H1 (cell line): ENCODE results near the gene DKKL1. TPM values are rescaled to one million over a fixed set of nuclear protein-coding genes. Genes with fewer than 3 reads are reported as not detected.
A peak's percentile ranks its signal among the peaks of the same experiment; 100 is the strongest.

Source experiments
- CTCF ChIA-PET: fragments of 300-600 bp; sonication (Branson Sonifier 250); formaldehyde crosslinking; loops from one replicate; lab custom pipeline; 2021; ENCODE audit not compliant: partially characterized antibody; lab: Charles Lee
- POLR2A ChIA-PET: fragments of 300-600 bp; sonication (Branson Sonifier 250); formaldehyde crosslinking; loops from one replicate; lab custom pipeline; 2021; ENCODE audit warnings: inconsistent platforms; ENCODE audit not compliant: partially characterized antibody; lab: Charles Lee
- DNase-seq, 2 experiments: peaks; one replicate each; pipeline versions ENCODE4 v3.0.0 to v3.0.0-alpha.2; 2010 to 2022; ENCODE audit warnings: low spot score in 2 of 2, low read depth in 1 of 2, mixed read lengths in 1 of 2
- FAIRE-seq: peaks from 2 replicates; lab custom pipeline; 2011; peaks lifted over from hg19 to GRCh38; lab: Jason Lieb, UNC
- H2AFZ ChIP-seq: 2 replicates; pipeline ENCODE4 v1.8.1; 2012; ENCODE audit warnings: low read length, inconsistent platforms
- H2AK5ac ChIP-seq: 2 replicates; pipeline ENCODE4 v1.6.1; 2013; ENCODE audit warnings: low read depth, low read length
- H2BK120ac ChIP-seq: replicated peaks from 2 replicates; pipeline ENCODE3; 2013; ENCODE audit warnings: low read depth, low read length, inconsistent platforms
- H2BK12ac ChIP-seq: 2 replicates; pipeline ENCODE4 v1.6.1; 2013; ENCODE audit warnings: low read depth, low read length
- H2BK15ac ChIP-seq: 2 replicates; pipeline ENCODE4 v1.6.1; 2013; ENCODE audit warnings: low read length
- H2BK20ac ChIP-seq: 2 replicates; pipeline ENCODE4 v1.6.1; 2013; ENCODE audit warnings: low read length
- H2BK5ac ChIP-seq: 2 replicates; pipeline ENCODE4 v1.6.1; 2013; ENCODE audit warnings: low read depth, low read length
- H3K14ac ChIP-seq: 2 replicates; pipeline ENCODE4 v1.6.1; 2013; ENCODE audit warnings: inconsistent platforms; ENCODE audit not compliant: insufficient read length
- H3K18ac ChIP-seq: 2 replicates; pipeline ENCODE4 v1.6.1; 2013; ENCODE audit warnings: low read length; ENCODE audit errors: extremely low read depth
- H3K23ac ChIP-seq: 2 replicates; pipeline ENCODE4 v1.6.1; 2013; ENCODE audit warnings: inconsistent platforms; ENCODE audit not compliant: insufficient read length
- H3K23me2 ChIP-seq: 2 replicates; pipeline ENCODE4 v1.6.1; 2013; ENCODE audit warnings: low read depth, low read length
- H3K27ac ChIP-seq: 2 replicates; pipeline ENCODE4 v1.6.1; 2011; ENCODE audit warnings: low read depth, low read length, inconsistent platforms
- H3K27me3 ChIP-seq, 4 experiments: replicated peaks in 1 of 4; 1 replicate in 1 of 4; 2 replicates in 3 of 4; pipeline versions ENCODE4 v1.6.1 to v1.8.1; 2011 to 2013; ENCODE audit warnings: low read length in 3 of 4, mild to moderate bottlenecking in 3 of 4, inconsistent platforms in 2 of 4, mixed read lengths in 2 of 4, moderate library complexity in 1 of 4; ENCODE audit not compliant: control insufficient read depth in 3 of 4, insufficient read depth in 3 of 4; ENCODE audit errors: extremely low read depth in 1 of 4
- H3K36me3 ChIP-seq, 4 experiments: 2 replicates each; pipeline versions ENCODE4 v1.6.1 to v1.8.1; 2011 to 2013; ENCODE audit warnings: mild to moderate bottlenecking in 4 of 4, low read length in 3 of 4, moderate library complexity in 2 of 4, control low read depth in 1 of 4, inconsistent platforms in 1 of 4; ENCODE audit not compliant: insufficient read depth in 4 of 4, control insufficient read depth in 2 of 4
- H3K4ac ChIP-seq: replicated peaks from 2 replicates; pipeline ENCODE3; 2013; ENCODE audit warnings: low read length, low read depth, mixed read lengths, inconsistent platforms; ENCODE audit not compliant: insufficient read length
- H3K4me1 ChIP-seq, 4 experiments: replicated peaks in 1 of 4; 1 replicate in 1 of 4; 2 replicates in 3 of 4; pipeline versions ENCODE4 v1.6.1 to v1.8.1; 2011 to 2013; ENCODE audit warnings: low read length in 3 of 4, inconsistent platforms in 2 of 4, mixed read lengths in 1 of 4; ENCODE audit not compliant: insufficient read depth in 4 of 4, control insufficient read depth in 3 of 4
- H3K4me2 ChIP-seq, 2 experiments: 2 replicates each; pipeline versions ENCODE4 v1.6.1 to v1.8.1; 2011 to 2013; ENCODE audit warnings: low read depth in 2 of 2, low read length in 2 of 2, control low read depth in 1 of 2, inconsistent platforms in 1 of 2, mild to moderate bottlenecking in 1 of 2; ENCODE audit not compliant: insufficient read depth in 1 of 2
- H3K4me3 ChIP-seq, 4 experiments: fragments of 200-600, 300-600 bp in 1 of 4; sonication (generic), shearing (Covaris generic), sonication (Bioruptor Twin) in 1 of 4; 2 replicates each; pipeline versions ENCODE4 v1.5.1 to v1.8.1; 2011 to 2016; ENCODE audit warnings: low read length in 4 of 4, low read depth in 3 of 4, control low read depth in 2 of 4, inconsistent platforms in 2 of 4, mild to moderate bottlenecking in 2 of 4, mixed read lengths in 1 of 4, moderate library complexity in 1 of 4; ENCODE audit not compliant: insufficient read depth in 2 of 4; ENCODE audit errors: extremely low read depth in 1 of 4
- H3K56ac ChIP-seq: replicated peaks from 2 replicates; pipeline ENCODE3; 2013; ENCODE audit warnings: low read depth, mild to moderate bottlenecking, mixed read lengths, low read length, inconsistent platforms; ENCODE audit not compliant: insufficient read length
- H3K79me1 ChIP-seq: 2 replicates; pipeline ENCODE4 v1.6.1; 2013; ENCODE audit warnings: low read depth, low read length, control low read depth
- H3K79me2 ChIP-seq, 2 experiments: 2 replicates each; pipeline versions ENCODE4 v1.6.1 to v1.8.1; 2012 to 2013; ENCODE audit warnings: low read length in 2 of 2, mild to moderate bottlenecking in 2 of 2, inconsistent platforms in 1 of 2; ENCODE audit not compliant: insufficient read depth in 2 of 2, control insufficient read depth in 1 of 2
- H3K9ac ChIP-seq, 4 experiments: replicated peaks in 1 of 4; 1 replicate in 1 of 4; 2 replicates in 3 of 4; pipeline versions ENCODE4 v1.6.1 to v1.8.1; 2011 to 2013; ENCODE audit warnings: low read depth in 3 of 4, low read length in 3 of 4, control low read depth in 2 of 4, mild to moderate bottlenecking in 2 of 4, moderate library complexity in 2 of 4, inconsistent platforms in 1 of 4; ENCODE audit errors: extremely low read depth in 1 of 4
- H3K9me3 ChIP-seq, 2 experiments: 2 replicates each; pipeline versions ENCODE4 v1.6.1 to v1.8.1; 2012 to 2013; ENCODE audit warnings: mild to moderate bottlenecking in 2 of 2, moderate library complexity in 2 of 2, control low read depth in 1 of 2, inconsistent platforms in 1 of 2, low read depth in 1 of 2, low read length in 1 of 2, mixed read lengths in 1 of 2; ENCODE audit not compliant: insufficient read depth in 2 of 2
- H4K20me1 ChIP-seq, 2 experiments: replicated peaks in 1 of 2; 2 replicates each; pipeline versions ENCODE3 to v1.8.1; 2011 to 2013; ENCODE audit warnings: inconsistent platforms in 2 of 2, low read length in 2 of 2, mild to moderate bottlenecking in 1 of 2; ENCODE audit not compliant: insufficient read depth in 2 of 2, control insufficient read depth in 1 of 2
- H4K5ac ChIP-seq: 2 replicates; pipeline ENCODE4 v1.6.1; 2013; ENCODE audit warnings: low read length, low read depth, mixed read lengths, inconsistent platforms; ENCODE audit not compliant: insufficient read length
- H4K8ac ChIP-seq: 2 replicates; pipeline ENCODE4 v1.8.0; 2013; ENCODE audit warnings: mild to moderate bottlenecking, moderate library complexity, low read length, inconsistent platforms; ENCODE audit not compliant: insufficient read depth; ENCODE audit errors: extremely low read depth
- H4K91ac ChIP-seq: replicated peaks from 2 replicates; pipeline ENCODE3; 2013; ENCODE audit warnings: low read length, mixed read lengths, inconsistent platforms; ENCODE audit not compliant: insufficient read length
- BRCA1 ChIP-seq: IDR thresholded peaks from 2 replicates; pipeline ENCODE4 v1.6.1; 2012; ENCODE audit warnings: low read depth, low read length, improper control_type of control experiment
- CHD2 ChIP-seq: IDR thresholded peaks from 2 replicates; pipeline ENCODE4 v1.6.1; 2012; ENCODE audit warnings: low read length, improper control_type of control experiment
- CREB1 ChIP-seq: IDR thresholded peaks from 2 replicates; pipeline ENCODE4 v1.6.1; 2012; ENCODE audit warnings: inconsistent platforms
- HDAC6 ChIP-seq: IDR thresholded peaks from one replicate; pipeline ENCODE4 v1.7.1; 2012; ENCODE audit warnings: low read depth, mild to moderate bottlenecking, inconsistent platforms, low read length, moderate library complexity
- KDM4A ChIP-seq: IDR thresholded peaks from one replicate; pipeline ENCODE4 v1.7.1; 2012; ENCODE audit warnings: low read depth, mild to moderate bottlenecking, moderate library complexity, low read length, inconsistent platforms; ENCODE audit not compliant: severe bottlenecking
- MAFK ChIP-seq: IDR thresholded peaks from 2 replicates; pipeline ENCODE4 v1.6.1; 2012; ENCODE audit warnings: low read depth, mild to moderate bottlenecking, improper control_type of control experiment, low read length
- POLR2A ChIP-seq, 2 experiments: IDR thresholded peaks; 1 replicate in 1 of 2; 2 replicates in 1 of 2; pipeline ENCODE4 v1.6.1; 2011; ENCODE audit warnings: low read depth in 2 of 2, low read length in 2 of 2, mild to moderate bottlenecking in 2 of 2; ENCODE audit errors: control extremely low read depth in 1 of 2
- POLR2AphosphoS5 ChIP-seq: IDR thresholded peaks from 2 replicates; pipeline ENCODE4 v1.6.1; 2011; ENCODE audit warnings: low read depth, low read length
- SP2 ChIP-seq: IDR thresholded peaks from 2 replicates; pipeline ENCODE4 v1.6.1; 2012; ENCODE audit warnings: mild to moderate bottlenecking, low read length, inconsistent platforms
- SP4 ChIP-seq: IDR thresholded peaks from 2 replicates; pipeline ENCODE4 v1.6.1; 2012; ENCODE audit warnings: low read length, inconsistent platforms
- TAF7 ChIP-seq: optimal IDR thresholded peaks from 2 replicates; pipeline ENCODE3; 2011; ENCODE audit warnings: low read depth, mild to moderate bottlenecking, inconsistent platforms, low read length, moderate library complexity, borderline replicate concordance
- TBP ChIP-seq: IDR thresholded peaks from 2 replicates; pipeline ENCODE4 v1.6.1; 2011; ENCODE audit warnings: low read depth, low read length, improper control_type of control experiment
- TEAD4 ChIP-seq: IDR thresholded peaks from 2 replicates; pipeline ENCODE4 v1.6.1; 2012; ENCODE audit warnings: low read depth, low read length, inconsistent platforms, mixed read lengths
- WGBS, 2 experiments: shearing (Covaris generic) in 1 of 2; methylation state at CpG; one replicate each; pipeline versions ENCODE4 v1.1.6 to v1.1.7; 2013 to 2015; ENCODE audit warnings: low lambda C conversion rate in 2 of 2, mixed read lengths in 2 of 2, inconsistent platforms in 1 of 2, low coverage in 1 of 2, missing lambda C conversion rate in 1 of 2; ENCODE audit not compliant: insufficient replicate concordance in 2 of 2, insufficient coverage in 1 of 2, insufficient read length in 1 of 2; ENCODE audit errors: extremely low coverage in 1 of 2, missing lambda C conversion rate in 1 of 2; 5-methylcytosine and 5-hydroxymethylcytosine counted together
- polyA plus RNA-seq, 7 experiments: library from polyadenylated mRNA; depleted of rRNA in 3 of 7; stranded (reverse) in 5 of 7; unstranded in 2 of 7; fragments of >200 nt in 5 of 7; fragments of 200-250 nt in 2 of 7; gene quantifications; 1 replicate in 5 of 7; 2 replicates in 1 of 7; 4 replicates in 1 of 7; pipeline versions ENCODE4 v1.2.1 to v1.2.3, GENCODE V29; 2011 to 2013; ENCODE audit warnings: missing spikeins in 2 of 7, mixed read lengths in 2 of 7
- total RNA-seq: library from RNA; stranded (reverse); fragmentation: NEBNext Ultra II Directional; extraction: Animal tissue kit (Norgen Biotek cat#: 25700); gene quantifications from 2 replicates; pipeline ENCODE4 v1.2.1, GENCODE V29; 2021
- TF ChIP-seq, protein P1 (sequence below): IDR thresholded peaks from 2 replicates; pipeline ENCODE4 v1.6.1; 2012; ENCODE audit warnings: inconsistent platforms

Gene DKKL1
- total and polyA plus RNA-seq, 2 of the 8 experiments (the other 6 are each of a cell fraction or from before 2014, with no cell fraction given), result 2.6 to 6.8 TPM

- Histone ChIP-seq H4K8ac (peak overlapping the region; percentile 96; the same call in 1 of the 2 replicates), H3K27ac (peak overlapping the region; percentile 94), H3K79me2 (peaks cover 3 to 33% of the 10 kb centered on the region in 2 experiments; a peak in 3 of 4 replicates), H4K20me1 (peaks cover 4 to 8% of the 10 kb centered on the region in 2 experiments), H2BK5ac (peak overlapping the region; percentile 93), H3K4me1 (peaks cover 0 to 16% (median 9%) of the 10 kb centered on the region in 4 experiments; a peak in 5 of 7 replicates), H2BK15ac (0 out of 2 replicates have a peak overlapping the region, but pooled peaks have one; percentile 81), H3K23me2 (peaks cover 8% of the 10 kb centered on the region; the same call in 1 of the 2 replicates), H2AFZ (no peak overlapping the region), H3K56ac (peak overlapping the region; percentile 96), H3K4me2 (peak overlapping the region; percentile 79 to 91), H4K91ac (peak overlapping the region; percentile 95), H2AK5ac (peak overlapping the region; percentile 94; the same call in 1 of the 2 replicates), H3K4ac (peak overlapping the region; percentile 98), H3K14ac (no peak overlapping the region), H4K5ac (peak overlapping the region; percentile 93), H3K9me3 (no peaks in the 10 kb centered on the region), H3K9ac (peak overlapping the region; percentile 84 to 99 (median 97)), H3K23ac (no peak overlapping the region), H3K36me3 (peaks cover 18 to 33% (median 23%) of the 10 kb centered on the region in 4 experiments), H3K79me1 (peaks cover 10% of the 10 kb centered on the region), H3K4me3 (peak overlapping the region; percentile 92 to 95 (median 93)), H3K27me3 (no peaks in the 10 kb centered on the region), H3K18ac (peak overlapping the region; percentile 100), H2BK20ac (no peak overlapping the region), H2BK120ac (peak overlapping the region; percentile 67), H2BK12ac (0 out of 2 replicates have a peak overlapping the region, but pooled peaks have one; percentile 50)
- WGBS, 2 experiments, result 0% methylated on average over 18 of the region's 27 CpGs; no CpG with 5 or more reads in 1 of the 2 experiments
- CTCF ChIA-PET, result interaction anchor here (0.7 to 1.5 kb wide), 3 partner anchors 12 to 68 kb away, joined by 3 to 4 read pairs (median 4); no protein-coding TSS in a partner anchor
- FAIRE-seq (no peak), DNase-seq (no peak)
- POLR2A ChIA-PET, result interaction anchor here (0.5 to 7.0 kb wide), 20 partner anchors 8 to 315 kb away, joined by 3 to 112 read pairs (median 3); partner anchors contain the start of gene SLC17A7
- TF ChIP-seq TAF7 (no peak), POLR2A (IDR thresholded peaks at IDR 0.05; ENCODE audit: control extremely low read depth in 1 of 2, low read depth in 2 of 2, low read length in 2 of 2) (peak; percentile 85 to 86), CHD2 (peak; percentile 55), SP2 (no peak), KDM4A (peak; percentile 32), BRCA1 (no peak), TBP (peak; percentile 36), CREB1 (peak; percentile 42), HDAC6 (no peak), MAFK (no peak), POLR2AphosphoS5 (peak; percentile 72), SP4 (peak; percentile 79), TEAD4 (no peak)
- TF ChIP-seq, protein P1, sequence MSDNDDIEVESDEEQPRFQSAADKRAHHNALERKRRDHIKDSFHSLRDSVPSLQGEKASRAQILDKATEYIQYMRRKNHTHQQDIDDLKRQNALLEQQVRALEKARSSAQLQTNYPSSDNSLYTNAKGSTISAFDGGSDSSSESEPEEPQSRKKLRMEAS, result peak; percentile 42
Measured at GRCh38 chr19:49361438-49362047, 2.1 kb upstream of the DKKL1 start.
